ENCODE data around the gene EDN1.
A peak's percentile ranks its signal among the peaks of the same experiment; 100 is the strongest.

Gene EDN1

DNA sequence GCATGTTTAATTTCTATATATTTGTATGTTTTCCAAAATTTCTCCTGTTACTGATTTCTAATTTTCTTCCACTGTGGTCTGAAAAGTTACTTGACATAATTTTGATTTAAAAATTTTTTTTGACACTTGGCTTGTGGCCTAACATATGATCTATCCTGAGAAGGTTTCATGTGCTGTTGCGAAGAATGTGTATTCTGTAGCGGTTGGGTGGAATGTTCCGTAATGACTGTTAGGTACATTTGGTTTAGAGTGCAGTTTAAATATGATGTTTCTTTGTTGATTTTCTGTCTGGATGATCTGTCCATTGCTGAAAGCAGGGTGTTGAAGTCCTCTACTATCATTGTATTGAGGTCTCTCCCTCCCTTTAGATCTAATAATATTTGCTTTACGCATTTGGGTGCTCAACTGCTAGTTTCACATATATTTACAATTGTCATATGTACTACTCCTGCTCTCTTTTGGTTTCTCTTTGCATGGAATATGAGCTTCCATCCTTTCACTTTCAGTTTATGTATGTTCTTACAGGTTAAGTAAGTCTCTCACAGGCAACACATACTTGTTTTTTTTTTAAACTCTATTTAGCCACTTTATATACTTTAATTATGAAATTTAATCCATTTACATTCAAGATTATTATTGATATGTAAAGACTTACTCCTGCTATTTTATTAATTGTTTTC lies 19.5 kb upstream of the EDN1 start:
- no peak for TF ChIP-seq ZFX (IDR thresholded peaks at IDR 0.05)
- TF ChIP-seq, protein P1, sequence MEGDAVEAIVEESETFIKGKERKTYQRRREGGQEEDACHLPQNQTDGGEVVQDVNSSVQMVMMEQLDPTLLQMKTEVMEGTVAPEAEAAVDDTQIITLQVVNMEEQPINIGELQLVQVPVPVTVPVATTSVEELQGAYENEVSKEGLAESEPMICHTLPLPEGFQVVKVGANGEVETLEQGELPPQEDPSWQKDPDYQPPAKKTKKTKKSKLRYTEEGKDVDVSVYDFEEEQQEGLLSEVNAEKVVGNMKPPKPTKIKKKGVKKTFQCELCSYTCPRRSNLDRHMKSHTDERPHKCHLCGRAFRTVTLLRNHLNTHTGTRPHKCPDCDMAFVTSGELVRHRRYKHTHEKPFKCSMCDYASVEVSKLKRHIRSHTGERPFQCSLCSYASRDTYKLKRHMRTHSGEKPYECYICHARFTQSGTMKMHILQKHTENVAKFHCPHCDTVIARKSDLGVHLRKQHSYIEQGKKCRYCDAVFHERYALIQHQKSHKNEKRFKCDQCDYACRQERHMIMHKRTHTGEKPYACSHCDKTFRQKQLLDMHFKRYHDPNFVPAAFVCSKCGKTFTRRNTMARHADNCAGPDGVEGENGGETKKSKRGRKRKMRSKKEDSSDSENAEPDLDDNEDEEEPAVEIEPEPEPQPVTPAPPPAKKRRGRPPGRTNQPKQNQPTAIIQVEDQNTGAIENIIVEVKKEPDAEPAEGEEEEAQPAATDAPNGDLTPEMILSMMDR (conservative IDR thresholded peaks at IDR 0.05), result no peak
- H3K27ac ChIP-seq, result no peak overlapping the region

DNA sequence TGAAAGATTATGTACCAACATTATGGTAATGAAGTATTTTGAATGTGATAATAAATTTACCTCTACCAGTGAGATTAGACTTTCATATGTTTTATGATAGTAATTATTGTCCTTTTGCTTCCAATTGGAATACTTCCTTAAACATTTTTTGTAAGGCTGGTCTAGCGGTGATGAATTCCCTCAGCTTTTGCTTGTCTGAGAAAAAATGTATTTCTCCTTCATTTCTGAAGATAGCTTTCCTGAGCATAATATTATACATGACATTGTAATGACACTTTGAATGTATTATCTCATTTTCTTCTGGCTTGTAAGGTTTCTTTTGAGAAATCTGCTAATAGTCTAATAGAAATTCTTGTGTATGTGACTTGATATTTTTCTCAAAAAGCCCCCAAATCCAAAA lies 18.6 kb upstream of the EDN1 start:
- TF ChIP-seq ZFX (IDR thresholded peaks at IDR 0.05), result no peak
- TF ChIP-seq, protein P1 (conservative IDR thresholded peaks at IDR 0.05), result no peak
- H3K27ac ChIP-seq, result no peak overlapping the region

DNA sequence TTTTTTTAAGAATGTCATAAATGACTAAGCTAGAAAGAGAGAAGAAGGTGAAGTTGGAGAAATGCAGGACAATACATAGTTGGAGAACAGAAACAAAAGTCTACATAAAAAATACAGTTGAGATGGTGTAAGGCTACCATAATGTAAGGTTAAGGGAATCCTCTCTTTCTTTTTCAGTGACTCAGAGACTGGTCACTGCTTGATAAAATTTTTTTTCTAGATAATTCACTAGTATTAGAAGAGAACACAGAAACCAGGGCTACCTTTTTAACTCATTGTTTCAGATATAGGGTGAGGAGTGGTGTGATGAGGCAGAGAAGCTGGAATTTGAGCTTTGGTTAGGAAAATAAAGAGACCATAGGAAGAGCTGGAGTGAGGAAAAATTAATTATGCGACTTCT lies 18.2 kb upstream of the EDN1 start:
- no peak for TF ChIP-seq ZFX (IDR thresholded peaks at IDR 0.05)
- TF ChIP-seq, protein P1 (conservative IDR thresholded peaks at IDR 0.05), result no peak
- no peak overlapping the region for H3K27ac ChIP-seq

DNA sequence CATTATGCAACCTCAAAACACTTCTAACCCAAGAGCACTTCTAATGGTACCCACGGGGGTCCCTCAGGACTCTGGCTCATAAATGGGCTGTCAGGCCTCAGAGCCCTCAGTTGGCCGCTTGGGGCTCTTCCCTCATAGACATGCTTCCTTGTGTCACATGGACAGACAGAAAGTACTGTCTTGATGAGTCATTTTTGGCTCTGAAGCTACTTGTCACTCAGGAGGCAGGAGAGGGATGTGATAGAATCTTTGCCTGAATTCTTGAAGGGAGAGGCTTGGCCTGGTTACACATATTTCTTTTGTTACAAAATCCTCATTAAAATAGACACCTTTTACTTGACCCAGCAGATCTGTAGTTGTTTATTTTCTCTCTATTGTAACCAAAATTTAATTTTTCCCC lies 15.1 kb upstream of the EDN1 start:
- TF ChIP-seq ZFX (IDR thresholded peaks at IDR 0.05), result no peak
- TF ChIP-seq, protein P1 (conservative IDR thresholded peaks at IDR 0.05), result no peak
- no peak overlapping the region for H3K27ac ChIP-seq

DNA sequence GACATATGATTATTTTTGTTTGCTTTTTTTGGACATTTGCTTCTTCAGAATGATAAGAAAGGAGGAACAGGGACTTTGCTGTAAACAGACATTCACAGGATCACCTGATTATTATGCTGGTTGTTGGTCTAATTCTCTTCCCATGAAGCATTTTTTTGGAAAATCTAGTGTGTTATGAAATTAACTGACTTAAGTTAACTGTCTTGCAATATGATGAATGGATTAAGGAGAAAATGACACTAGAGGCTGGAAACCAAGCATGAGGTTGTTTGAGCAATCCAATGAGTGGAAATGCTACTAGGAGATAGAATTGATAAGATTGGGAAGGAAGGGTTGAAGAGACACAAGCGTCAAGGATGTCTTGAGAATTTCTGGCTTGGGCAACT lies 13.2 kb upstream of the EDN1 start:
- TF ChIP-seq, protein P1 (conservative IDR thresholded peaks at IDR 0.05), result no peak
- no peak for TF ChIP-seq ZFX (IDR thresholded peaks at IDR 0.05)

DNA sequence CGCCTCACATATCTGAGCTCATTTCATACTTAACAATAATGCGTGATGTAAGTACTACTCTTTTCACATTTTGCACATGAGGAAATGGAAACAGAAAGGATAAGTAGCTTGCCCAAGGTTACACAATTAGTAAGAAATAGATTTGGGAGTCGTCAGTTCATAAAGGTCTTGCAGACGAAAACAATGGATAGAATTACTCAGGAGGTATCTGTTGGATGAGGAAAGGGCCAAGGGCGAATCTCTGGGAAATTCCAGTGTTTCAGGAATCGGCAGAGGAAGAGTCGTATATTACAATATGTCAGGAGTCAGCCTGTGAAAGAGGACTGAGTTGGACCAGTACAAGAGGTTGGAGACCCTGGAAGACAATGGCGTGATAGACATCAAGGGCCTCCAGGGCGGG lies 12.8 kb upstream of the EDN1 start:
- no peak overlapping the region for H3K27ac ChIP-seq
- TF ChIP-seq ZFX (IDR thresholded peaks at IDR 0.05), result no peak
- TF ChIP-seq, protein P1 (conservative IDR thresholded peaks at IDR 0.05), result no peak

More for the DNA sequence above, 13.2 kb upstream of the EDN1 start:
- no peak overlapping the region for H3K27ac ChIP-seq

DNA sequence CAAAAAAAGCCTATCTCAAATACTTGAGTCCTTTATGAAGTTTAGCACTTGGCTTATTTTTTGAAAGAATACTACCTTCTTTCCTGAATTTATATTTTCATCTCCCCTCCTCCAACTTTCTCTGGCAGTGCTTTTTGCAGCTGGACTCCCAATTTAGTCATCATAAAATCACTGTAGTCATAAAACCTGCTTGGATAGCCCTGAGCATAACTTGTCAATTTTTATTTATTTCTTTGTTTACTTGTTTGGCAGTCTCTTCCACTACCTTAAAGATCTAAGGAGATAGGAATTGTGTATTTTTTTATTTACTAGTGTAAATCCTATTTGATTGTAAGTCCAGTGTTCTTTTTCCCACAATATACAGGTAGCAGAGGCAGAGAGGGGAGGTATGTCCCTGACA lies 11.2 kb upstream of the EDN1 start:
- peak overlapping the region; percentile 72 for H3K27ac ChIP-seq
- TF ChIP-seq, protein P1 (conservative IDR thresholded peaks at IDR 0.05), result no peak
- TF ChIP-seq ZFX (IDR thresholded peaks at IDR 0.05), result no peak

All from C4-2B (cell line).